Aorta (tissue), 5 donors: ENCODE data around the gene LAMTOR3. TPM values are rescaled to one million over a fixed set of nuclear protein-coding genes. Genes with fewer than 3 reads are reported as not detected.
"Not testable (repeated sequence)": the region's sequence is repeated elsewhere in the genome, so short reads cannot be mapped to it uniquely, and the experiment has no call there.

Experiments
- ATAC-seq: fragments of 200-7000 bp; cut with Tn5 transposase; one replicate; pipeline ENCODE4 v1.9.1; 2022; ENCODE audit warnings: moderate library complexity; ENCODE audit not compliant: low FRiP score
- DNase-seq, 2 donors: peaks; one replicate each; pipeline ENCODE4 v3.0.0-alpha.2; 2020
- H3K27ac ChIP-seq, 2 donors: one replicate each; pipeline ENCODE4 v1.5.1; 2013; ENCODE audit warnings: low read length in 2 of 2, mild to moderate bottlenecking in 2 of 2, moderate library complexity in 2 of 2, control low read depth in 1 of 2, inconsistent platforms in 1 of 2, low read depth in 1 of 2
- H3K27me3 ChIP-seq, 2 donors: one replicate each; pipeline ENCODE4 v1.6.1; 2013; ENCODE audit warnings: control low read depth in 1 of 2, low read length in 1 of 2, mild to moderate bottlenecking in 1 of 2, moderate library complexity in 1 of 2; ENCODE audit not compliant: insufficient read depth in 2 of 2, control insufficient read depth in 1 of 2
- H3K36me3 ChIP-seq, 2 donors: one replicate each; pipeline ENCODE4 v1.6.1; 2013; ENCODE audit warnings: control low read depth in 1 of 2, low read length in 1 of 2, mild to moderate bottlenecking in 1 of 2; ENCODE audit not compliant: insufficient read depth in 2 of 2, control insufficient read depth in 1 of 2
- H3K4me1 ChIP-seq, 2 donors: one replicate each; pipeline ENCODE4 v1.6.1; 2013; ENCODE audit warnings: low read length in 2 of 2, control low read depth in 1 of 2, mild to moderate bottlenecking in 1 of 2, moderate library complexity in 1 of 2; ENCODE audit not compliant: insufficient read depth in 2 of 2, control insufficient read depth in 1 of 2
- H3K4me3 ChIP-seq, 2 donors: one replicate each; pipeline ENCODE4 v1.5.1; 2013; ENCODE audit warnings: low read length in 2 of 2, control low read depth in 1 of 2, mild to moderate bottlenecking in 1 of 2
- H3K9me3 ChIP-seq: one replicate; pipeline ENCODE4 v1.6.1; 2013; ENCODE audit warnings: mild to moderate bottlenecking, low read length; ENCODE audit not compliant: control insufficient read depth
- WGBS, 2 donors: extraction: QIAGEN DNeasy Blood & Tissue Kit; methylation state at CpG; one replicate each; pipeline ENCODE4 v1.1.7; 2013; 5-methylcytosine and 5-hydroxymethylcytosine counted together
- intact Hi-C, 2 donors: fragments of 100-400 bp; cut with DNase I; formaldehyde crosslinking; loops; one replicate each; pipeline versions ENCODE4 v1.14.2 to v1.15.0; 2022
- polyA plus RNA-seq, 2 donors: library from polyadenylated mRNA; stranded (reverse); fragments of 200-250 nt; gene quantifications; one replicate each; pipeline ENCODE4 v1.2.3, GENCODE V29; 2013
- total RNA-seq, 2 donors: library from RNA; stranded (reverse); fragmentation: NEBNext Ultra II Directional; extraction: Animal tissue kit (Norgen Biotek cat#: 25700); gene quantifications; one replicate each; pipeline ENCODE4 v1.2.1, GENCODE V29; 2021
- donor health status: healthy with polysubstance abuse.
- donor health status: Bipolar disorder and iron deficiency.
- donor health status: DM: no; HTN: no; CAD: no.
- donor health status: DM: no; HTN: no; CAD: no.
- donor health status: DM: yes; HTN: yes; CAD: no.

Gene LAMTOR3
- total and polyA plus RNA-seq, 4 donors: 31.1 to 53.1 (median 34.2) TPM

GRCh38 chr4:99832758-99833157 is 61.5 kb downstream of the LAMTOR3 start:
- H3K9me3 ChIP-seq: no peaks in the 10 kb centered on the region
- intact Hi-C loops: no loop called here
- DNase-seq (no peak), ATAC-seq (no peak)
- H3K4me1 ChIP-seq: peaks cover 0 to 2% of the 10 kb centered on the region in 2 donors
- H3K27me3 ChIP-seq: no peaks in the 10 kb centered on the region
- 4 to 10% methylated on average over 3 of the region's 3 CpGs for WGBS, 2 donors
- H3K27ac ChIP-seq: no peak overlapping the region
- H3K4me3 ChIP-seq: no peak overlapping the region
- no peaks in the 10 kb centered on the region for H3K36me3 ChIP-seq

GRCh38 chr4:99832321-99832720 is 61.9 kb downstream of the LAMTOR3 start:
- ATAC-seq: peak; percentile 36
- no peak overlapping the region for H3K4me3 ChIP-seq
- no peaks in the 10 kb centered on the region for H3K36me3 ChIP-seq
- H3K27me3 ChIP-seq: no peaks in the 10 kb centered on the region
- no peaks in the 10 kb centered on the region for H3K9me3 ChIP-seq
- no peak for DNase-seq
- peaks cover 0 to 2% of the 10 kb centered on the region in 2 donors for H3K4me1 ChIP-seq
- no peak overlapping the region for H3K27ac ChIP-seq
- intact Hi-C loops: no loop called here

GRCh38 chr4:99830051-99830450 is 64.2 kb downstream of the LAMTOR3 start:
- H3K4me1 ChIP-seq, H3K4me3 ChIP-seq, H3K36me3 ChIP-seq, H3K9me3 ChIP-seq, ATAC-seq, intact Hi-C loops, DNase-seq, H3K27ac ChIP-seq, H3K27me3 ChIP-seq: not testable (repeated sequence)
- 94 to 99% methylated on average over 5 of the region's 5 CpGs for WGBS, 2 donors

GRCh38 chr4:99828477-99828876 is 65.8 kb downstream of the LAMTOR3 start:
- H3K4me1 ChIP-seq: peaks cover 0 to 5% of the 10 kb centered on the region in 2 donors
- no peaks in the 10 kb centered on the region for H3K9me3 ChIP-seq
- no peaks in the 10 kb centered on the region for H3K36me3 ChIP-seq
- H3K27me3 ChIP-seq: no peaks in the 10 kb centered on the region
- no peak overlapping the region for H3K27ac ChIP-seq
- H3K4me3 ChIP-seq: no peak overlapping the region
- 0 to 6% methylated on average over 1 of the region's 1 CpG for WGBS, 2 donors
- DNase-seq: no peak
- ATAC-seq: no peak
- intact Hi-C loops: no loop called here

Other genes with a start within 250 kb of the LAMTOR3 start
- 1 to 10 TPM in 1 of 2 donors, not detected in 1; 1.3 TPM for gene C4orf54, start 236.6 kb downstream of the LAMTOR3 start, total RNA-seq
- under 1 TPM; under 0.01 TPM for gene C4orf54, start 236.6 kb downstream of the LAMTOR3 start, polyA plus RNA-seq
- 1 to 10 TPM; 2.7 to 6.4 TPM for gene DAPP1, start 77.6 kb downstream of the LAMTOR3 start, total RNA-seq
- gene DAPP1, start 77.6 kb downstream of the LAMTOR3 start, polyA plus RNA-seq: 1 to 10 TPM in 1 of 2 donors, under 1 TPM in 1; 0.28 to 4.3 TPM
- gene DNAJB14, start 52.2 kb upstream of the LAMTOR3 start, total RNA-seq: 10 to 100 TPM; 57.8 to 58.6 TPM
- 10 to 100 TPM; 12.4 to 14.1 TPM for gene DNAJB14, start 52.2 kb upstream of the LAMTOR3 start, polyA plus RNA-seq
- 10 to 100 TPM; 86.6 to 99.2 TPM for gene H2AZ1, start 55.8 kb upstream of the LAMTOR3 start, total RNA-seq
- gene H2AZ1, start 55.8 kb upstream of the LAMTOR3 start, polyA plus RNA-seq: 100 to 1,000 TPM; 128 to 189 TPM